GM21717 (cell line): ENCODE data around the gene AMIGO1.
"Not testable (repeated sequence)": the region's sequence is repeated elsewhere in the genome, so short reads cannot be mapped to it uniquely, and the experiment has no call there.

Experiments
- ATAC-seq: cut with Tn5 transposase; IDR thresholded peaks from one replicate; pipeline ENCODE4 v1.9.1; 2021; ENCODE audit warnings: mild to moderate bottlenecking, moderate library complexity; ENCODE audit not compliant: unreplicated experiment

The AMIGO1 gene

GRCh38 chr1:109484519-109484975 is 25.0 kb downstream of the AMIGO1 start:
- ATAC-seq: no peak

- peak; percentile 70 for ATAC-seq
These were observed 25.6 kb downstream of the AMIGO1 start, which contains the start of gene ATXN7L2 for GRCh38 chr1:109483672-109484518. Gene ATXN7L2, plus strand, starts transcription at chr1:109483905. Its CDS starts 49 bp downstream, at chr1:109483954.

DNA sequence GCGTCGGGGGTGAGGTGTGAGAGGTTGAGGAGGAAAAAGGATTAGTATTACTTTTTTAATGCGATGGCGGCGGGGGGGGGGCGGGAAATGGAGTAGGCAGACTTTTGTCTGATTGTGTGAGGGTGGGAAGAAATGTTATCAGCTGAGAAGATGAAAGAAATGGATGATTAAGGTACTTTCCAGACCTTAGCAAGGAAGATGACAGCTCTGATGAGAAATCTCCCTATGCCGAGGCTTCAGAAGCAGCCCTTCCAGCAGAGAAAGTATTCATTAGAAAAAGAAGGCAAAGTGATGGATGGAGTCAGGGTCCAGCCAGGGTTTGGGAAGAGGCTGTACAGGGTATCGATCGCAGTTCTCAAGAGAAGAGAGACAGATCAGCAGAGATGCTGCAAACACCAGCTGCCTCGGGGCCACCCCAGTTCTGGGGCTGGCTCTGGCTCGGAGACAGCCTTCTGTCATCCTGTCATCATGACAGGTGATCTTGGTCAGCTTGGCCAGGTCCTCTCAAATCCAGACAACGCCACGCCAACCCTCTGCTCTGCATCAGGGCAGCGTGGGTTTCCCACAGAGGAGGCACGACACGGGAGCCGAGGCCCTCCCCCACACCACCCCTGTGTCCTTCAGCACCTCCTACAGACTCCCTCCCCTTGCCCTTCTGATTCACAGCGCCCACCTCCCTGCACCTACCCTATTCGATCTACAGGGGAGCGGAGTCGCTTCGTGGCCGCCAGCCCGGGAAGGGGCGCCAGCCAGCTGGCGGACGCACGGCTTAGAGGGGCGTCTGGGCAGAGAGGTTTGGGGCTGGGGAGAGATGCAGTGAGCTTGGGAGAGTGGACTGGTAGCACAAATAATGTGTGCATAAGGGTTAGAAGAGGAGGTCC is 26.5 kb downstream of the AMIGO1 start:
- peak; percentile 13 for ATAC-seq

DNA sequence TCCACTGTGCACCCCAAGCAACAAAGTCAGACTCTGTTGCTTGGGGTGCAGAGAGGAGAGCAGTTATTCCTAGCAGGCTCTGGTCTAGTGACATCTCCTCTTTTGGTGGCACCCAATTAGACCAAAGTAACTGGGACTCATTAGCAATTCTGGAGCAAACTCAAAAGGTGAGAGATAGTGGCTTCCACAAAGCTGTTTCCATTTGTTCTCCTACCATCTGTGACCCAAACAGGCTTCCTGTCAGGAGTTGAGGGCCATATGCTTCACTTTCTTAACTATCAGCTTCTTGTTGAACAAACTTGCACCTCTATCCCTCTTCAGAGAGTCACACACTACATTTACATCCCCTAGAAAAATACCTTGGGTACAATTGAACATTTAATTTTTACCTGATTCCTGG is 27.3 kb downstream of the AMIGO1 start:
- no peak for ATAC-seq

- ATAC-seq: no peak
These were observed 27.9 kb downstream of the AMIGO1 start for GRCh38 chr1:109481646-109482045.

DNA sequence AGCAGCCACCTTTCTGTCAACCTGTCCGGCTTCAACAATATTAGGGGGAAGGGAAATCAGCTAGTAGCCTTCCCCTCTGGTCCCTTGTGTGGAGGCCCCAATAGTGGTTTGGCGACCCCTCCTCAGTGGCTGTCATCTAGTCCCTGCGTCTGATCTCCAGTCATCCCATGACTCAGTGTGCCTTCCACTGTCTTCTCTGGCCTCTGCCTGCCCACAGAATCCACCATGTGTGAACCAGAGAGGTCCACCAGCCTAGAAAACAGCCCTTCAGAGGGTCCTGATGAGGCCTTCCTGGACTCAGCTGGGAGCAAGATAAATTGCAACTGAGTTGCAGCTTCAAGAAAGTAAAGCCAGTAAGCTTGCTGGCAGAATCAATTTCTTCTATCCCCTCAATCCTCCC is 29.6 kb downstream of the AMIGO1 start:
- ATAC-seq: no peak

DNA sequence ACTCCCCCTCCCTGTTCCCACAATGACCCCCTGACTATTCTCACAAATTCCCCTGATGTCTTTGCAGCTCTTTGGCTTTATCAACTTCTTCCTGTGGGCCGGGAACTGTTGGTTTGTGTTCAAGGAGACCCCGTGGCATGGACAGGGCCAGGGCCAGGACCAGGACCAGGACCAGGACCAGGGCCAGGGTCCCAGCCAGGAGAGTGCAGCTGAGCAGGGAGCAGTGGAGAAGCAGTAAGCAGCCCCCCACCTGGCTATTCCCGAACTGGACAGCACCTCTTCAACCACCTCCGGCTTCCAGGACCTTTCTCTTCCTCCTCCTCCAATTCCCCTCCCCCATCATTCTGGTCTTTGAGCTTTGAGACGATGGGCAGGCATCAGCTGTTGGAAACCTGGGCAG is 30.2 kb downstream of the AMIGO1 start:
- ATAC-seq: no peak

GRCh38 chr1:109478806-109479205 is 30.7 kb downstream of the AMIGO1 start:
- no peak for ATAC-seq

DNA sequence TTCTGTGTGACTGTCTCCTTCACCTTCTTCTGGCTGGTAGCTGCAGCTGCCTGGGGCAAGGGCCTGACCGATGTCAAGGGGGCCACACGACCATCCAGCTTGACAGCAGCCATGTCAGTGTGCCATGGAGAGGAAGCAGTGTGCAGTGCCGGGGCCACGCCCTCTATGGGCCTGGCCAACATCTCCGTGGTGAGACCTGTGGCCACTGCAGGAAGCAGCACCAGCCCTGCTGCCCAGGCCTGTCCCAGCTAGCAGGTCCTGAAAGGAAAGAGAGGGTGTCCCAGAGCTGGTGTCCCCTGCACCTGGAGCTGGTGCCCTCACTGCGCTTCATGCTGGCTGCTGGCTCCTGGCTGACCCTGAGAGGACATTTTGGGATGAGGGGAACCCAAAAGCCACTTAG is 31.7 kb downstream of the AMIGO1 start:
- ATAC-seq: no peak

DNA sequence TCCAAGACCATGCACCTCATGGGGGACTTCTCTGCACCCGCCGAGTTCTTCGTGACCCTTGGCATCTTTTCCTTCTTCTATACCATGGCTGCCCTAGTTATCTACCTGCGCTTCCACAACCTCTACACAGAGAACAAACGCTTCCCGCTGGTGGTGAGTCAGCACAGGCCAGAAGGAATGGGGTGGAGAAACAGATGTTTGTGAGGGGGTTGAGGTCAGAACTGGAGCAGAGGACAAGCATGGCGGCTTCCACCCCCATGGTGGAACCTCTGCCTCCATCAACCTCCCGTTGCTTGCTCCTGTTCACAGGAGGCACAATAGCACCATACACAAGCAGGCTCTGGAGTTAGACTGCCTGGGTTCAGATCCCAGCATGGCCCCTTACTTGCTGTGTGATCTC is 32.7 kb downstream of the AMIGO1 start:
- no peak for ATAC-seq

GRCh38 chr1:109475261-109475660 is 34.3 kb downstream of the AMIGO1 start:
- ATAC-seq: no peak

- no peak for ATAC-seq
These were observed 34.8 kb downstream of the AMIGO1 start for GRCh38 chr1:109474697-109475096.

DNA sequence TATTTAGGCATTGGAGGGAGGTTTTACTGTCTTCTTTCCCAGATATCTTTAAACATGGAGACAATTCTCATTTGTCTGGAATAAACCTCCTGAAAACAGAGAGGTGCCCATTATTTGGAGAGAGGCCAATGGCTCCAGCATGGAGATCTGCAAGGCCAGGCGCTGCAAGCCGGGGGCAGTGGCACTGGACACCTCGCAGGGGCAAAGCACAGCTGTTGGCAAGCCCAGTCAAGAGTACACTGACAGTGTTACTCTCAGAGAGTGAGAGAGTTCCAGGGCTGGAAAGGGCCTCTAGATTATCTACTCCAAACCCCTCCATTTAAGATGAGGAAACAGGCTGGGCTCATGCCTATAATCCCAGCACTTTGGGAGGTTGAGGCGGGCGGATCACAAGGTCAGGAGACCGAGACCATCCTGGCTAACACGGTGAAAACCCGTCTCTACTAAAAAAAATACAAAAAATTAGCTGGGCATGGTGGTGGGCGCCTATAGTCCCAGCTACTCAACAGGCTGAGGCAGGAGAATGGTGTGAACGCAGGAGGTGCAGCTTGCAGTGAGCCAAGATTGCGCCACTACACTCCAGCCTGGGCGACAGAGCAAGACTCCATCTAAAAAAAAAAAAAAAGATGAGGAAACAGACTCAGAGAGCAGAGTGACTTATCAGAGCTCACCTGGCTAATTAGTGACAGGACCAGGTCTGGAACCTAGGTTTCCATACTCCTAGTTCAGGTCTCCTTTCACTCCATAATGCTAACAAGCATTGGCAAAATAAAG is 36.1 kb downstream of the AMIGO1 start:
- not testable (repeated sequence) for ATAC-seq

- ATAC-seq: no peak
These were observed 36.7 kb downstream of the AMIGO1 start for GRCh38 chr1:109472779-109473178.

GRCh38 chr1:109470245-109470644 is 39.3 kb downstream of the AMIGO1 start:
- ATAC-seq: no peak

- ATAC-seq: no peak
These were observed 40.6 kb downstream of the AMIGO1 start for GRCh38 chr1:109468903-109469302.

- no peak for ATAC-seq
These were observed 41.5 kb downstream of the AMIGO1 start for GRCh38 chr1:109468061-109468460.

DNA sequence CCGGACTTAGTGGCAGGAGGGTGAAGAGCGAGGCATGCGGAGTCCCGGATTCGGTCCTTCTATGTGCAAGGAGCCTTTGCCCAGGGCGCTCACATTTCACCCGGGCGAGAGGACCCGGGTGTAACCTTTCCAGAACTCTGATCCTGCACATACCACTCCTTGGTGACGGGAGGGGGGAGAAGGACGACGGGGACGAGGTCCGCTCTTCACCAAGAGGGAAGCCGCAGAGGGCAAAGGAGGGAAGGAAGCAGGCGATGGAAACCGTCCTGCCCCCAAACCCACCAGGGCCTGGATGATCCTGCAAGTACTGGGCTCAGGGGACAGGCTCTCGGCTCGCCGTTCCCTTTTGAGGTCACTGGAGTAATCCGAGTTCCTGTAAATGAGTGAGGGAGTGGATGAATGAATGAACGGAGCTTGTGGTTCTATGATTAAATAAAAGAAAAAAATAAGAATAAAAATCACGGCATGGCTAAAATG is 42.2 kb downstream of the AMIGO1 start:
- ATAC-seq: no peak

DNA sequence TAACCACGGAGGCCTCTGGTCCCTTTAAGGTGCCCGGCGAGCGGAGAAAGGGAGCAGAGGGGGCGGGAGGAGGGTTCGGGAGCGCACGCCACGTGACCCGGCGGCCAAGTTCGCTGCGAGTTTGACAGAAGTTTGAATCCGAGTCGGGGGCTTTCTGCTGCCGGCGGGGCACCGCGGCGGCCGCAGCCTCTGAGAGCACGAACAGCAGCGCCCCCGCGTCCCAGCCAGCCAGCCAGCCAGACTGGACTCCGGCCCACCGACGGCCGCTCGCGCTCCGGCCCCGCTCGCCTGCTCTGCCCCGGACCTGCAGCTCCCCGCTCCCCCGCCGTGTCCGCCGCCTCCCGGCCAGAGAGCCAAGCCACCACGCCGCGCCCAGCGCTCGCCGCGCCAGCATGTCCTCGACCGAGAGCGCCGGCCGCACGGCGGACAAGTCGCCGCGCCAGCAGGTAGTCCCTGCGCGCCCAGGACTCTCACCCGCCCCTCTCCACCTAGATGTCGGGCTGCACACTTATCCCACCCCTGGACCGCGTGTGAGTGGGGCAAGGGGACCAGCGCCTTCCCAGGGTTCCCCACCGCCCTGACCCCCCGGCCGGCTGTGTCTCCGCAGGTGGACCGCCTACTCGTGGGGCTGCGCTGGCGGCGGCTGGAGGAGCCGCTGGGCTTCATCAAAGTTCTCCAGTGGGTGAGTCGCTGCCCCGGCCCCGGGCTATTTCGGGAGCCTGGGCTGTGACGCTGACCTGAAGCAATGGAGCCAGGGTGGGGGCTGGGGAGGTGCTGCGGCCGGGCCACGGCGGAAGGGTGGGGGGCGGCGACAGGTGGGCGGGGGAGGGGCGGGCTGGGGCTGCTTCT is 42.9 kb downstream of the AMIGO1 start, which contains the start of gene SYPL2:
Gene SYPL2 (plus strand): TSS at position 95 of the 849 bp plus-strand sequence. CDS start 298 bp downstream, at position 393.
- no peak for ATAC-seq

- ATAC-seq: no peak
These were observed 43.4 kb downstream of the AMIGO1 start for GRCh38 chr1:109466125-109466451.
